NCI-H1930 (cell line): ENCODE data around the gene POLDIP2.

Source experiments
- DNase-seq, 2 experiments: peaks; one replicate each; lab custom pipeline; 2025; lab: John Stamatoyannopoulos, UW

Gene POLDIP2, protein sequence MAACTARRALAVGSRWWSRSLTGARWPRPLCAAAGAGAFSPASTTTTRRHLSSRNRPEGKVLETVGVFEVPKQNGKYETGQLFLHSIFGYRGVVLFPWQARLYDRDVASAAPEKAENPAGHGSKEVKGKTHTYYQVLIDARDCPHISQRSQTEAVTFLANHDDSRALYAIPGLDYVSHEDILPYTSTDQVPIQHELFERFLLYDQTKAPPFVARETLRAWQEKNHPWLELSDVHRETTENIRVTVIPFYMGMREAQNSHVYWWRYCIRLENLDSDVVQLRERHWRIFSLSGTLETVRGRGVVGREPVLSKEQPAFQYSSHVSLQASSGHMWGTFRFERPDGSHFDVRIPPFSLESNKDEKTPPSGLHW

DNA sequence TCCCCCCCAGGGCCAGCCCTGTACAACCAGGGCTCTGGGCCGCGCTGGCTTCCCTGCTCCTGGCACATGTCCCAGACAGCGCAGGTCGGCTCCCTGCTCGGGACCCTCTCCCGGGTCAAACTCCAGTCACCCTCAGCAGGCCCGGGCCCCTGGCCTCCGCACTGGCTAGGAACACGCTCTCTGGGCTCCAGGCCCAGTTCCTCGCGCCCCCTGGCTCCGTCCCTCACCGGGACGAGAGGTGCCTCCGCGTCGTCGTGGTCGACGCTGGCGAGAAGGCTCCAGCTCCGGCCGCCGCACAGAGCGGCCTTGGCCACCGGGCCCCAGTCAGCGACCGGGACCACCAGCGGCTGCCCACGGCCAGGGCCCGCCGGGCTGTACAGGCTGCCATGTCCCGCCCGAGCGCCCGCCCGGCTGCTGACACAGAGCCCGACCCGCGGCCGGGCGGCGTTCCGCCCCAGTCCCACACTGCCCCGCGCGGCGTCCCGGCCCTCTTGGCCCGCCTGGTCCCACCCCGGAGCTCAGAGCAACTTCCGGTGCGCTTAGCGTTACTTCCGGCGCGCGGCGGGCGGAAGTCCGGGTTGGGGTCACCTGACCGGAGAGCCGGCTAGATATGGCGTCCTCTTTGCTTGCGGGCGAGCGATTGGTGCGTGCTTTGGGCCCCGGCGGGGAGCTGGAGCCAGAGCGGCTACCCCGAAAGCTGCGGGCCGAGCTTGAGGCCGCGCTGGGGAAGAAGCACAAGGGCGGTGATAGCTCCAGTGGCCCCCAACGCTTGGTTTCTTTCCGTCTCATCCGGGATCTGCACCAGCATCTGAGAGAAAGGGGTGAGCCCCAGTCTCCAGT is at the start of gene POLDIP2:
Gene POLDIP2, minus strand, starts transcription at position 467 of the 840 bp plus-strand sequence. Its CDS starts 79 bp downstream, at position 388.
- peak; percentile 85 to 92 for DNase-seq

DNA sequence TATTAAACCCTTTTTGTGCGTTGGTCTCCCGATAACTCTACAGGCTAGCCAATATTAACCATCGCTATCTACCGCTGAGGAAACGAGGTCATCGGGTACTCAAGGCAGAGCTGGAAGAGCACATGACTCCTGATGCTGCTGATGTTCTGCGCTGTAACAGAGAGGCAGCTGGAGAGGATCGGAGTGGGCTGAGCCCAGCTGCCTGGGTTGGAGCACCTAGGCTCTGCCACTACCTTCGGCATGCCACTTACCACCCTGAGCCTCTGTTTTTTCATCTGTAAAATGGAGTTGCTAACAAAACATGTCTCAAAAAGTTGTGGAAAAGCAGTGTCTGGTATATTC is 49.1 kb upstream of the POLDIP2 start:
- no peak for DNase-seq

DNA sequence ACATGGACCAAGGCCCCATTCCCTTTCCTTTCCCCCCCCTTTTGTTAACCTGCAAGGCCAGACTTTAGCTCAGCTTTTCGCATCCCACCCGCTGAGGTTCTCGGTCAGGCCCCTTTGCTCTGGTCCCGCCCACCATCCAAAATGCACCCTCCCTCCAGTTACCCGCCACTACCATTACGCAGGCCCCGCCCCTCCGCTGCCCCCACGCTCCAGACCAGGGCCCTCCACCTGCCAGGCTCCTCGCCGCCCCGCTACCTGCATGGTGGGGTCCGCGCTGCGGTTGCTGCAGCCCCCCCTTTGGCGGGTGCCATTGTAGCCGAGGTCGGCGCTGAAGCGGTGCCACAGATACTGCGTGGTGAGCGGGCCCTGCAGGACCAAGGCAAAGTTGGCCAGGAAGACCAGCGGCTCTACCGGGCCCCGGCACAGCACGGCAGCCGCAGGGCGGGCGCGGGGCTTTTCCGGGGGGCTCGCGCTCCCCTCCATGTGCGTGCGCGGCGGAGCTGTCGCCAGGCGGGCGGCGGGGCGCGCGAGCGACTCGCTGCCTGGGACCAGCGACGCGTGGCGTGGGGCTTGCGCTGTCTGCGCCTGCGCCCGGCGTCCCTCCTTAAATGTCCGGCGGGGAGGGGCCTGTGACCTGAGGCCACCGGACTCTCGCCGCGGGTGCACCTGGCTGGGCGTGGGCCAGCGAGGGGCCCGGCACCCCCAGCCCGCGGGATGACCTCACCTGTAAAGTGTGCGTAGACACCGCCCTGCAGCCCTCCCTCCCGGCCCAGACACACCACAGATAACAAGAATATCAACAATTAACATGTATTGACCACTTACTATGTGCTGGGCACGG is 48.5 kb upstream of the POLDIP2 start, which contains the start of gene SLC46A1:
Gene SLC46A1, minus strand, starts transcription at position 581 of the 841 bp plus-strand sequence. Its CDS starts 98 bp downstream, at position 483.
- peak; percentile 27 to 33 for DNase-seq

DNA sequence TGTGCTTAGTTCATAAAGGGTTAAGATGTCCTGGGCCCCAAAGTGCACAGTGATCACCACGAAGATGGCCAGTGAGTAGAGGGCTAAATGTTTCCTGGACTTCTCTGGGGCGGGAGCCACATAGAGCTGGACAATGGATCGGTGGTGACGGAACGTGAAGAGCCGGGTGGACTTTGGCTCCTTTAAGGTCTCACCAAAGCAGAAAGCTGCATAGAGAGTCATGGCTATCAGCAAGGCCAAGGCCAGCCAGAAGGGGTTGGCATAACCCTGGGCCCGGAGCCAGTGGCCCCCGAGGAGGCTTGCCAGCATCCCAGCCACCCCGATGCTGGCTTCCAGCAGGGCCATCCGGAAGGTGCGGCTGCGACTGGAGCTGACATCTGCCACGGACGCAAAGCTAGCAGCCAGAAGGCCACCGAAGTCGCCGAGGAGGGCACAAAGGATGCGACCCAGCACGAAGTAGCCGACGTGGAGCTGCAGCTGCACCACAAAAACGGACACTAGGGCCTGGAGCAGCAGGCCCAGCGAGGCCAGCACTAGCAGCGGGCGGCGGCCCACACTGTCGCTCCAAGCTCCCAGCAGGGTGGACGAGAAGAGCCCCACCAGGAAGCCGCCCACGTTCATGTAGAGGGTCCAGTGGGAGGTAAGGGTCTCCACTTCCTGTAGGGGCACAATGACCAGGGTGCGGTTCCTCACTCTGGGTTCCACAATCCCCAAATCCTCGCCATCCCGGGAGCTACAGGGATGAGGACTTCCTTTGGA is 47.7 kb upstream of the POLDIP2 start:
- no peak for DNase-seq

DNA sequence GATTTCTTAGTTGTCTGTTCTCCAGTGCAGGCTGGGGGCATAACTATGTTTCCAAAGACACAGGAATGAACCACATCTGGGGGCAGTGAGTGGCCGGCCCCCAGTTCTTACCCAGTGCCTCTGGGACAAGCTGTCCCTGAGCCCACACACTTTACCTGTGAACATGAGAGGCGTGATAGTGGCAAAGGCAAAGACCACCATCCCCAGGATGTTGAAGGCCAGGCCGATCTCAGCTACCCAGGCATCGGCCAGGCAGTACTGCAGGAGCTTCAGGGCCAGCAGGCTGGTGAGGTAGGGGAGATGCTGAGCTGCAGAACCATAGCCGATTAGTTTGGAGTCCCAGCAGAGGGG is 47.1 kb upstream of the POLDIP2 start:
- no peak for DNase-seq

DNA sequence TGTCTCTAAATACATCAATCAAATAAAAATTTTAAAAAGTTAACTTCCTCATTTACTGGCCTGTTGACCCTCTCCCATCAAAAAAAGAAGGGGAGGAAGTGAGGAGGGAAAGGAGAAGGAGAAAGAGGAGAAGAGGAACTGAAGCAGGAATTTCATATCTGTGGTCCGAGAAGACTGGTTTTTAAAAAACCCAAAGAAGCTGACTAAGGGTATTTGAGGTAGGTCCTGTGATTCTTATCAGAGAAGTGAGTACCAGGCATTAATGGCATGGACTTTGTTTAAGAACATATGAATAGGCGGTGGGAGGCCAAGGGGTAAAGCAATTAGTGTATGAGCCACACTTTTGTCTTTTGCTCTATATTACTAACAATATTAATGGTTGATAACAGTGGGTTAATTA is 46.7 kb upstream of the POLDIP2 start:
- DNase-seq = no peak

DNA sequence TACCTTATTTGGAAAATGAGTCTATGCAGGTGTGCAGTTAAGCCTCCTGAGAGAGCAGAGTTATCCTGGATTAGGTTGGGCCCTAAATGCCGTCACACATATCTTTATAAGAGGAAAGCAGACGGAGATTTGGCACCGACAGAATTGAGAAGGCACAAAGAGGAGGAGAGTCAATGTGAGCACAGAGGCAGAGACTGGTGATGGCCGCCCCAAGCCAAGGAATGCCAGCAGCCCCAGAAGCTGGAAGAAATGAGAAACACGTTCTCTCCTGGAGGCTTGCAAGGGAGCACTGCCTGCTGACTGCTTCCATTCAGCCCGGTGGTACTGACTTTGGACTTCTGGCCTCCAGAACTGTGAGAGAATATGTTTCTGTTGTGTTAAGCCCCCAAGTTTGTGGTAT is 45.5 kb upstream of the POLDIP2 start:
- no peak for DNase-seq

DNA sequence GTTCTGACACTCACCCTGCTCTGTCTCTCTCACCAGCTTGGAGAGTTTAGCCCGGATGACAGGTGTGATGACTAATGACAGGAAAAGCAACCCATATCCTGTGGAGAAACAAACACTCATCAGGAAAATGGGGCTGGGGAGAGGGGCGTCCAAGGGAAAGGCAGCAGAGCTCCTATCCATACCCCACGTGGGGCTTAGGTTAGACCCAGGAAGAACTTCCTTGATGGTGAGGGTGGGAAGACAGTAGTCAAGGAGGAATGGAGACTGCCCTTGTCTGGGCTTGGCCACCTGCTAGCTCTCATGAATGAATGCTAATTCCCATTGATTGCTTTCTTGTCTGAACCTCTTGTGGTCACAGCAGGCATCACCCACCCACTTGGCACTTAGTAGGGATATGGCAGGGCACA is 44.9 kb upstream of the POLDIP2 start:
- no peak for DNase-seq

DNA sequence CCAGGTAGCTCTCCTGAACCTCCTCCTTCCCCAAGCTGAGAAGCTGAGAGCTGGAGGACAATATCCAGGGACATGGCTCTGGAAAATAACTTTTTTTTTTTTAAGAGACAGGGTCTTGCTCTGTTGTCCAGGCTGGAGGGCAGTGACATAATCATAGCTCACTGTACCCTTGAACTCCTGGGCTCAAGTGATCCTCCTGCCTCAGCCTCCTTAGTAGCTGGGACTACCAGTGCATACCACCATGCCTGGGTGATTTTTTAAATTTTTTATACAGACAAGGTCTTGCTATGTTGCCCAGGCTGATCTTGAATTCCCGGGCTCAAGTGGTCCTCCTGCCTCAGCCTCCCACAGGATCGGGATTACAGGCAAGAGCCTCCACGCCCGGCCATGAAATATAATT is 42.5 kb upstream of the POLDIP2 start:
- DNase-seq = no peak

DNA sequence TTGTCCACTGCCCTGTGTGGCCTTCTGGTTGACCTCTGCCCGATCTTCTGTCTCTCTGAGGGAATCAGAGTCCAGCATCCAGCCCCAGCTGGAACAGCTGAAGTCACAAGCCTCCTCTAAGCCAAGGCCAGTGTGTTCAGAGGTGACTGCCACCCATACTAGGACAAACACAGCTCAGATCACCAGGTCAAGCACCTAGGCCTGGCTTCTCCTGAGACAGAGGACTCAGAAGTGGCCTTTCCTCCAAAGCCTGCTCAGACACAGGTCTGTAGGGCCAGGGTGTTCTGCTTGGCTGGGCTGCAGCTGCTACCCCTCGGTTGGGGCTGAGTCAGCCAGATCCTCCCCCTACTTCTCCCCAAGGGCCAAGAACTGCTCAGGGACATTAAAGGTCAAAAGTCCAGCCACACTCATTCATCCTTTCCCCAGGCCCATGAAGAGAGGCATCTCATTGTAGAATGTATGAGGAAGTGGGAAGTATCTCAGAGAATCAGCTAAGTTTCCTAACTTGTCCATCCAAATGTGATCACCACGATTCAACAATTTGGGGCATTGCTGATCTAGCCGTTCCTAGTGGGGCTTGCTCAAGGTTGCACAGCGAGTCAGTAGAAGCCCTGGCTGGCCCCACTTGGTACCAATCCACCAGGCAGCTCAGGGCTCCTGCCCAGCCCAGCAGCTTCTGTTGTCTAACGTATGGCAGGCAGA is 41.1 kb upstream of the POLDIP2 start:
- DNase-seq = no peak

DNA sequence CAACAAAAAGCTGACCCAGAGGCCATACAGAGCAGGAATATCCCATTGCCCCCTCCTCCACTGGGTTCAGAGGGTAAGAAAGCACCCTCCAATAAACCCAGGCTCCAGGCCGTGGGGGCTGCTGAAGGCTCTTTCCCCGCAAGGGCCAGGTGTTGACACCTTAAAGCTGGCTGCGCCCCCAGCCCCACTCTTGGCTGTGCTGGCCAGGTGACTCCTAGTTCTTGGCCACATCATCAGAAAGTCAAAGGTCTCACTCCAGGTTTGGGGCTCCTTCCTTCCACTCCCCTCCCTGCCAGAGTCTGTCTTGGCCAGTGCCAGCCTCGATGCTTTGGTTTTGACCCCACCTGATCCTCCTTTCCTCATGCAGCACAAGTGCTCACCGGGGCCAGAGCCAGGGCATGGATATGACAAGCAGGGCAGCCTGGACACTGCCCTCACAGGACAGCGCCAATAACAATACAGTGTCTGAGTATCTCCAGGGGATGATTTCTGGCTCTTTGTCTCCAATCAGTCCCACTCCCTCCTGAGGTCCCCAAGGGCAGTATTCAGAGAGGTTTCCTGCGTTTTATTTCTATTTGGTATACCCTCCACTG is 40.5 kb upstream of the POLDIP2 start:
- DNase-seq = no peak

DNA sequence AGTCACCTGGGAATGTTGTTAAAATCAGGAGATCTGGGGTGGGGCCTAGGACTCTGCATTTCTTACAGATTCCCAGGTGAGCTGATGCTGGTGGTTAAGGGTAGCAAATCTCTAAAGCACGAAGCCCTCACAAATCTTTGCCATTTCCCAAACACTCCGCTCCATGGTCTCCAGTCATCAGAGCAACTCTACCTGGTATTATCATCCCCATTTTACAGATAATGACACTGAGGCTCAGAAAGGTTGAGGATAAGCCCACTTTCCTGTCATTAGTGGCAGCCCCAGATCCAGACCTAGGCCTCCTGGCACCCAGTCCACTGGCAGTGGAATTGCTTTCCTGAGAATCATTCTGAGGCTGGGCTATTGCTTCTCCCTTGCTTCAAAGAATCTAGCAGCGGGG is 39.9 kb upstream of the POLDIP2 start:
- DNase-seq = no peak

DNA sequence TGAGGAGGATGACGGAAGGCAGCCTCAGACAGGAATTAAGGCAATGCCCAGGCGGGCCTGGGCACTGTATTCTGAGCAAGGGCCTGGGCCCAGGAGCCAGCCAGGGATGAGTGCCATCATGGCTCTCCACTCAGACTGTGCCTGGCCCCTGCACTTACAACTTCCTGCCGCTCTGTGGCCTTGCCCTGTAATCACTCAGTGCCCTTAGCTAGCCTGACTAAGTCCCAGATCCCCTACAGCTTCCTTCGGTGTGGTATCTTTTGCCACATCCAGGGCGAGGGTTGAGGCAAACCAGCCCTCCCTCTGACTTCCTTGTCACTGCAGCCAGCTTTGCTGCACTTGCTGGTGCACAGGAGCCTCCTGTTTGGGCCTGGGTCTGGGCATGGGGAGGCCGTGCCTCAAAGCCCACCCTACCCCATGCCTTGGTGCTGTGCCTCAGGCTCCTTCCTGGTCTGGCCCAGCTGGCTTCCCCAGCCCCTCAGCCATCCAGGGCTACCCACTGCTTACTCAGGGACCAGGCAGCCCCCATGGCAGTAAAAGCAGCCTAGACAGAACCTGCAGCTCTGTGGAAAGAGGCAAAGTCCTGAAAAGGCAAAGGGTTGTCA is 39.4 kb upstream of the POLDIP2 start:
- no peak for DNase-seq

DNA sequence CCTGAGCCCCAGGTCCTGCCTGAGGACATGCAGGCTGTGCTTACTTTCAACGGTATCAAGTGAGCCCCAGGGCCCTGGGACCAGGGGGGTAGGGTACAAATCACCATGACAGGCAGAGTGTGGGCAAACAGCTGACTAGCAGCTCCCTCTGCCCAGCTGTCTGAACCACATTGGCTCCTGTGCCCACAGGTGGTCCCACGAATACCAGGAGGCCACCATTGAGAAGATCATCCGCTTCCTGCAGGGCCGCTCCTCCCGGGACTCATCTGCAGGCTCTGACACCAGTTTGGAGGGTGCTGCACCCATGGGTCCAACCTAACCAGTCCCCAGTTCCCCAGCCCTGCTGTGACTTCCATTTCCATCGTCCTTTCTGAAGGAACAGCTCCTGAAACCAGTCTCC is 38.6 kb upstream of the POLDIP2 start:
- no peak for DNase-seq

DNA sequence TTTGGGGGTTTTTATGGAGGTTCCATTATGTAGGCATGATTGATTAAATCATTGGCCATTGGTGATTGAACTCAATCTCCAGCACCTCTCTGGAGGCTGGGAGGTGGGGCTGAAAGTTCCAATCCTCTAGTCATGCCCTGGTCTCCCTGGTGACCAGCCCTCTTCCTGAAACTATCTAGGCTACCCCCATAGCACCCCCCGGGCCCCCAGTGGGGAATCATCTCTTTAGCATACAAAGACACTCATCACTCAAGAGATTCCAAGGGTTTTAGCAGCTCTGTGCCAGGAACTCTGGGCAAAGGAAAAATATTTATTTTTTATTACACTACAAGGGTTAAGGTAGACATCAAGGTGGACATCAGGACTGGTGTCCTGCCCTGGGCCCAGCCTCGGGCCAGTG is 38.1 kb upstream of the POLDIP2 start:
- DNase-seq = no peak

DNA sequence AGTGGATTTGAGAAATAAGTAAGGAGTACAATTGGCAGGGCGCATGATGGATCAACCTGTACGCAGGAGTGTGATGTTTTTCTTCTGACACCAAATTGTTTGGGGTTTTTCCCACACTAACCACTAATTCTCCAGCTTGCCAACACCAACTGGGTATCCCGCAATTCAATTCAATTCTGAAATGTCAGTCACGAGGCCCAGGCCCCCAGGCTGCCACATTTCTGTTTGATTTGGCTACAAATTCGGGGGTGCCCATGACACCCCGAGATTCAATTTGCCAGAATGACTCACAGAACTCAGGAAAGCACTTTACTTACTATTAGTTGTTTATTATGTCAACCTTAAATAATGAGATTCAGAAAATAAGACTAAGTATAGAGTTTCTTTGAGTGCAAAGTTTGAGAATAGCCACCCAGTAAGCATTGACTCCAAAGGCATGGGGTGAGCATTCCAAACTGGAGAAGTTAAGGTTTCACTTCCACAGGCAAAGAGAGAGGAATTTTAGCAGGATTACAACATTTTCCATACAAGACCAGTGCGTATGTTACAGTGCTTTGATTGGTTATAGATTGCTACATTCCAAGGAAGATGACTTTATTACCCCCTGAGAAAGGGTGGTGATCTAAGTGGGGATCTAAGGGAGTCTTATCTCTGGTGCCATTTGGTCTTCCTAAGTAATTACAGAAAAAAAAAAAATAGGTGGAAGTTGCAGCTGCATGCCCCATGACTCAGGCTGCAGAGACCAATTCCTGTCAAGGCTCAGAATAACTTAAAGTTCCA is 37.2 kb upstream of the POLDIP2 start:
- no peak for DNase-seq

DNA sequence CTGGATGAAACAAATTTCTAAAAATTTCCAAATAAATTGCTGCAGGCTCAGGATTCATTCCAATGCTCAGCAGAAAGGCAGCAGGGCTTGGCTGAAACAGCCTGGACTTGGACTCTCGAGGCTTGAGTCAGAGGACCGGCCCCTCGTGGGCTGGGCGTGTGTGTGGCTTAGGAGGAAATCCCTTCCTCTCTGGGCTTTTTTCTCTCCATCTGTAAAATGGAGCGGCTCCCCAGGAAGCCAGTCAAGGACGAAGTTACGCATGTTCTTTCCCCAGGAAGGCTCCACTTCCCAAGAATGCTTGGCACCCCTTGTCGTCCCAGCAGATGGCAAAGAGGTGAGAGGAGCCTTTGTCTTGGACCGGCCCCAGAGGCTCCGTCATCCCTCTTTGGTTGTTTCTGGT is 35.2 kb upstream of the POLDIP2 start:
- DNase-seq = no peak

DNA sequence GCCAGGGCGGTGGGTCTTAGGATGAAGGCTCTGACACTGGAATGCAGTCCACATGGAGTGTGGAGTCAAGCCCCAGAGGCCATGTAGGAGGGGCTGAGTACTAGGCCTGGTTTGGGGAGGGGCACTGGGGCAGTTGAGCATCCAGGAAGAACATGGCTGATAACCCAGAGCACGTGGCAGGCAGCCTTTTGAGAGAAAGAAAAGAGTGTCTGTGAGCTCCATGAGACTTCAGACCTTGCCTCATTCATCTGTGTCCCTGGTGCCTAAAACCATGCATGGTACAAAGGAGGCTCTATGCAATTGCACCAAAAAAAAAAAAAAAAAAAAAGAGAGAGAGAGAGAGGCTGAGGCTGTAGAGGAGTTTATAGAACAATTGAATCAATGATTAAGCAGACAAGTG is 34.1 kb upstream of the POLDIP2 start:
- DNase-seq = no peak

DNA sequence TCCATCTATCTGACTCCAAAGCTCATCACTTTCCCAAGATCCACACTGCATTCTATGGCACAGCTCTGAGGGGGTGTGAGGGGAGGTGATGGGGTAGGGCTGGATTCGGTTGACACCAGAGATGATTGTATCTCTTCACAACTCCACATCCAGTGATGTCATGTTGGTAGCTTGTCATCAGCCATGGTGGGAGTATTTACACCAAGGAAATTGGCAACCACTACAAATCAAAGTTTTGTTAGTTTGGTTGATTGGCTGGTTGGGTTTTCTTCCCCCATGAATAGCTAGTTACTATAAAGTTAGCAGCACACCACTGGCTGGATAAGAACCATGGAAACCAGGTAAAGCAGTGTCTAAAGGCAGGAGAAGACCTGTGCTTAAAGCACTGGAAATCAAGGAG is 33.7 kb upstream of the POLDIP2 start:
- DNase-seq = no peak
